ENCODE results near the gene MET. TPM values are rescaled to one million over a fixed set of nuclear protein-coding genes. Genes with fewer than 3 reads are reported as not detected.

MET gene
- total RNA-seq, 1 experiment from 2014 or later = 5.0 TPM

GRCh38 chr7:116726149-116726548 is 54.2 kb downstream of the MET start:
- Mint-ChIP-seq H3K27ac (no peak overlapping the region), H3K36me3 (ENCODE audit: insufficient read depth in 1 of 3, low read depth in 3 of 3) (no peaks in the 10 kb centered on the region), H3K4me1 (peaks cover 5 to 13% of the 10 kb centered on the region in 2 experiments), H3K27me3 (ENCODE audit: low read depth) (no peaks in the 10 kb centered on the region), H3K9me3 (no peaks in the 10 kb centered on the region), H3K4me3 (no peak overlapping the region)
- Histone ChIP-seq H3K27me3 (ENCODE audit: insufficient read depth, low read length) (no peaks in the 10 kb centered on the region), H2BK120ac (ENCODE audit: low read depth, low read length, poor library complexity, severe bottlenecking) (no peak overlapping the region), H2BK20ac (ENCODE audit: low read depth, low read length, poor library complexity, severe bottlenecking) (no peak overlapping the region), H3K56ac (ENCODE audit: insufficient read length, low read depth, low read length) (no peak overlapping the region), H4K91ac (ENCODE audit: insufficient read length, low read depth, low read length) (no peak overlapping the region), H4K8ac (replicated peaks; ENCODE audit: insufficient read length, low read depth, low read length) (no peak overlapping the region), H2BK5ac (ENCODE audit: insufficient read length, low read length) (no peak overlapping the region), H3T11ph (ENCODE audit: low read length) (no peak overlapping the region), H3K23ac (ENCODE audit: insufficient read length, low read depth, low read length) (no peak overlapping the region), H3K14ac (ENCODE audit: insufficient read depth, low read length) (no peak overlapping the region), H3K18ac (ENCODE audit: insufficient read length, low read depth, low read length) (no peak overlapping the region), H4K20me1 (ENCODE audit: control insufficient read depth, insufficient read depth, insufficient read length) (no peaks in the 10 kb centered on the region), H3K23me2 (ENCODE audit: insufficient read length, low read depth, low read length, poor library complexity, severe bottlenecking) (no peaks in the 10 kb centered on the region), H2AFZ (ENCODE audit: low read length) (no peak overlapping the region), H2AK5ac (ENCODE audit: insufficient read length, low read length) (no peak overlapping the region), H3K4ac (ENCODE audit: low read depth, low read length) (no peak overlapping the region), H3K79me2 (ENCODE audit: insufficient read depth, low read length) (no peaks in the 10 kb centered on the region), H3K4me1 (ENCODE audit: insufficient read depth, low read length) (no peaks in the 10 kb centered on the region), H2BK15ac (ENCODE audit: low read depth, low read length) (no peak overlapping the region), H2BK12ac (ENCODE audit: insufficient read length, low read depth, low read length) (no peak overlapping the region), H3K9ac (ENCODE audit: extremely low read depth, insufficient read length, low read length) (no peak overlapping the region), H3K4me2 (ENCODE audit: insufficient read depth, insufficient read length, low read length) (no peak overlapping the region), H3K79me1 (ENCODE audit: insufficient read depth, low read depth, low read length, poor library complexity, severe bottlenecking) (no peaks in the 10 kb centered on the region), H3K27ac (ENCODE audit: insufficient read length, low read depth, low read length) (no peak overlapping the region), H3K9me3 (ENCODE audit: control insufficient read depth, low read depth, low read length) (no peaks in the 10 kb centered on the region), H4K5ac (ENCODE audit: insufficient read length, low read depth, low read length) (no peak overlapping the region)
- WGBS (ENCODE audit: extremely low coverage, insufficient read length, low lambda C conversion rate) = no CpG with 5 or more reads among the region's 3 CpGs
- no peak for DNase-seq
- no peak for TF ChIP-seq CTCF (conservative IDR thresholded peaks at IDR 0.05)

Data from H9 (cell line).